Activated CD4-positive, alpha-beta memory T cell treated with anti-CD3 and anti-CD28 coated beads for 36 hours (primary cell): Measurements from ENCODE around the gene MYO15A. TPM values are rescaled to one million over a fixed set of nuclear protein-coding genes. Genes with fewer than 3 reads are reported as not detected.

Source experiments
- CTCF ChIA-PET: fragments of 350-600 bp; sonication (Branson Sonifier 250); formaldehyde crosslinking; loops from one replicate; lab custom pipeline; 2021; ENCODE audit warnings: antibody characterized with exemption, inconsistent platforms; lab: Charles Lee
- POLR2A ChIA-PET: fragments of 350-600 bp; sonication (Branson Sonifier 250); formaldehyde crosslinking; loops from one replicate; lab custom pipeline; 2021; ENCODE audit warnings: antibody characterized with exemption; lab: Charles Lee
- DNase-seq: peaks from one replicate; pipeline ENCODE4 v3.0.0-alpha.2; 2020
- H3K27ac Mint-ChIP-seq: one replicate; pipeline ENCODE4 v1.8.0; 2021; ENCODE audit warnings: mixed read lengths
- H3K27me3 Mint-ChIP-seq: one replicate; pipeline ENCODE4 v1.8.0; 2021; ENCODE audit warnings: mixed read lengths
- H3K36me3 Mint-ChIP-seq: one replicate; pipeline ENCODE4 v1.8.0; 2021; ENCODE audit warnings: mixed read lengths
- H3K4me1 Mint-ChIP-seq: one replicate; pipeline ENCODE4 v1.8.0; 2021; ENCODE audit warnings: low read depth, mixed read lengths
- H3K4me3 Mint-ChIP-seq: one replicate; pipeline ENCODE4 v1.8.0; 2021; ENCODE audit warnings: mild to moderate bottlenecking, mixed read lengths
- H3K9me3 Mint-ChIP-seq: one replicate; pipeline ENCODE4 v1.8.0; 2021; ENCODE audit warnings: mixed read lengths
- intact Hi-C: fragments of 100-400 bp; cut with micrococcal nuclease; formaldehyde crosslinking; loops from one replicate; pipeline ENCODE4 v1.15.1; 2023
- total RNA-seq, 2 experiments: library from RNA; stranded (reverse); gene quantifications; one replicate each; pipeline ENCODE4 v1.2.3, GENCODE V29; 2021

Gene MYO15A
- total RNA-seq, 2 experiments from 2014 or later = 0.78 to 1.3 TPM

- H3K4me1 Mint-ChIP-seq = peaks cover 4% of the 10 kb centered on the region
- H3K27me3 Mint-ChIP-seq = no peaks in the 10 kb centered on the region
- no peak overlapping the region for H3K4me3 Mint-ChIP-seq
- ChIA-PET POLR2A (no interaction called here), CTCF (interaction anchor here (0.6 to 3.7 kb wide), 6 partner anchors 17 to 77 kb away, joined by 3 to 24 read pairs (median 4); no protein-coding TSS in a partner anchor)
- intact Hi-C loops = no loop called here
- no peaks in the 10 kb centered on the region for H3K9me3 Mint-ChIP-seq
- peak overlapping the region; percentile 40 for H3K27ac Mint-ChIP-seq
- no peaks in the 10 kb centered on the region for H3K36me3 Mint-ChIP-seq
- no peak for DNase-seq
Measured at GRCh38 chr17:18218756-18219415, 110.3 kb downstream of the MYO15A start.

GRCh38 chr17:18224053-18224386 is 115.5 kb downstream of the MYO15A start:
- H3K4me1 Mint-ChIP-seq = peaks cover 31% of the 10 kb centered on the region
- H3K4me3 Mint-ChIP-seq = no peak overlapping the region
- no peaks in the 10 kb centered on the region for H3K36me3 Mint-ChIP-seq
- CTCF ChIA-PET = interaction anchor here (1.0 kb wide), 2 partner anchors 10 to 38 kb away, joined by 3 to 4 read pairs; no protein-coding TSS in a partner anchor
- intact Hi-C loops = loop anchor here (2.0 kb wide), 1 partner anchor 37 kb away; the partner anchor contains the start of gene MIEF2
- no peaks in the 10 kb centered on the region for H3K9me3 Mint-ChIP-seq
- DNase-seq = no peak
- no peak overlapping the region for H3K27ac Mint-ChIP-seq
- POLR2A ChIA-PET = interaction anchor here (0.7 to 1.0 kb wide), 2 partner anchors 9 to 12 kb away, joined by 3 read pairs; no protein-coding TSS in a partner anchor
- no peaks in the 10 kb centered on the region for H3K27me3 Mint-ChIP-seq

GRCh38 chr17:18224387-18225120 is 116.0 kb downstream of the MYO15A start:
- H3K27me3 Mint-ChIP-seq = no peaks in the 10 kb centered on the region
- no peaks in the 10 kb centered on the region for H3K36me3 Mint-ChIP-seq
- peak overlapping the region; percentile 28 for H3K27ac Mint-ChIP-seq
- H3K4me1 Mint-ChIP-seq = peaks cover 31% of the 10 kb centered on the region
- ChIA-PET POLR2A (interaction anchor here (1.0 kb wide), 2 partner anchors 10 to 39 kb away, joined by 3 read pairs; no protein-coding TSS in a partner anchor), CTCF (no interaction called here)
- no peak for DNase-seq
- H3K4me3 Mint-ChIP-seq = peak overlapping the region; percentile 61
- no peaks in the 10 kb centered on the region for H3K9me3 Mint-ChIP-seq
- intact Hi-C loops = loop anchor here (1.0 to 2.0 kb wide), 3 partner anchors 36 to 91 kb away; partner anchors contain the start of genes ALKBH5, MIEF2 and SMCR8

GRCh38 chr17:18225121-18225641 is 116.6 kb downstream of the MYO15A start, which contains the start of gene LLGL1:
LLGL1 (plus strand) TSS chr17:18225635; CDS start chr17:18225683, 48 bp downstream.
- CTCF ChIA-PET = no interaction called here
- POLR2A ChIA-PET = interaction anchor here (1.0 kb wide), 2 partner anchors 11 to 39 kb away, joined by 3 read pairs; no protein-coding TSS in a partner anchor
- no peaks in the 10 kb centered on the region for H3K36me3 Mint-ChIP-seq
- no peaks in the 10 kb centered on the region for H3K9me3 Mint-ChIP-seq
- H3K4me3 Mint-ChIP-seq = peak within 1 kb of the TSS; percentile 90
- intact Hi-C loops = loop anchor here (1.0 to 2.0 kb wide), 3 partner anchors 36 to 90 kb away; partner anchors contain the start of genes ALKBH5, MIEF2 and SMCR8
- H3K27me3 Mint-ChIP-seq = no peaks in the 10 kb centered on the region
- peak within 1 kb of the TSS; percentile 59 for H3K27ac Mint-ChIP-seq
- H3K4me1 Mint-ChIP-seq = peaks cover 31% of the 10 kb centered on the region
- peak; percentile 97 for DNase-seq

GRCh38 chr17:18225642-18226283 is 117.2 kb downstream of the MYO15A start:
- H3K9me3 Mint-ChIP-seq = no peaks in the 10 kb centered on the region
- ChIA-PET CTCF (interaction anchor here (0.9 to 1.6 kb wide), 2 partner anchors 9 to 28 kb away, joined by 3 to 5 read pairs; no protein-coding TSS in a partner anchor), POLR2A (interaction anchor here (1.0 kb wide), 1 partner anchor 40 kb away, joined by 3 read pairs; no protein-coding TSS in a partner anchor)
- no peaks in the 10 kb centered on the region for H3K36me3 Mint-ChIP-seq
- H3K27me3 Mint-ChIP-seq = no peaks in the 10 kb centered on the region
- peak overlapping the region; percentile 90 for H3K4me3 Mint-ChIP-seq
- H3K27ac Mint-ChIP-seq = peak overlapping the region; percentile 59
- intact Hi-C loops = loop anchor here (1.0 to 2.0 kb wide), 3 partner anchors 35 to 90 kb away; partner anchors contain the start of genes ALKBH5, MIEF2 and SMCR8
- H3K4me1 Mint-ChIP-seq = peaks cover 30% of the 10 kb centered on the region
- no peak for DNase-seq

- peak; percentile 17 for DNase-seq
- H3K36me3 Mint-ChIP-seq = no peaks in the 10 kb centered on the region
- CTCF ChIA-PET = interaction anchor here (0.9 to 1.6 kb wide), 2 partner anchors 10 to 27 kb away, joined by 3 to 5 read pairs; no protein-coding TSS in a partner anchor
Measured at GRCh38 chr17:18226284-18226945, 117.9 kb downstream of the MYO15A start.

GRCh38 chr17:18227635-18228034 is 119.1 kb downstream of the MYO15A start:
- H3K4me1 Mint-ChIP-seq = peaks cover 28% of the 10 kb centered on the region
- POLR2A ChIA-PET = no interaction called here
- intact Hi-C loops = no loop called here
- no peaks in the 10 kb centered on the region for H3K27me3 Mint-ChIP-seq
- H3K27ac Mint-ChIP-seq = no peak overlapping the region
- no peak overlapping the region for H3K4me3 Mint-ChIP-seq
- CTCF ChIA-PET = interaction anchor here (1.1 kb wide), 1 partner anchor 10 kb away, joined by 3 read pairs; no protein-coding TSS in a partner anchor
- no peaks in the 10 kb centered on the region for H3K9me3 Mint-ChIP-seq
- no peak for DNase-seq
- H3K36me3 Mint-ChIP-seq = no peaks in the 10 kb centered on the region

More at GRCh38 chr17:18226284-18226945, 117.9 kb downstream of the MYO15A start:
- POLR2A ChIA-PET = no interaction called here
- Mint-ChIP-seq H3K4me3 (peak overlapping the region; percentile 90), H3K4me1 (peaks cover 28% of the 10 kb centered on the region), H3K27me3 (no peaks in the 10 kb centered on the region), H3K9me3 (no peaks in the 10 kb centered on the region), H3K27ac (peak overlapping the region; percentile 59)
- intact Hi-C loops = no loop called here

GRCh38 chr17:18228176-18228682 is 119.7 kb downstream of the MYO15A start:
- CTCF ChIA-PET = interaction anchor here (1.1 kb wide), 1 partner anchor 10 kb away, joined by 3 read pairs; no protein-coding TSS in a partner anchor
- H3K36me3 Mint-ChIP-seq = no peaks in the 10 kb centered on the region

GRCh38 chr17:18229254-18229653 is 120.7 kb downstream of the MYO15A start:
- intact Hi-C loops = no loop called here
- Mint-ChIP-seq H3K27ac (no peak overlapping the region), H3K4me1 (peaks cover 28% of the 10 kb centered on the region), H3K36me3 (no peaks in the 10 kb centered on the region), H3K9me3 (no peaks in the 10 kb centered on the region), H3K27me3 (no peaks in the 10 kb centered on the region), H3K4me3 (no peak overlapping the region)
- ChIA-PET CTCF (no interaction called here), POLR2A (no interaction called here)
- no peak for DNase-seq

More at GRCh38 chr17:18228176-18228682, 119.7 kb downstream of the MYO15A start:
- Mint-ChIP-seq H3K4me3 (no peak overlapping the region), H3K4me1 (peaks cover 28% of the 10 kb centered on the region), H3K27ac (no peak overlapping the region), H3K27me3 (no peaks in the 10 kb centered on the region), H3K9me3 (no peaks in the 10 kb centered on the region)
- DNase-seq = no peak
- intact Hi-C loops = no loop called here
- POLR2A ChIA-PET = no interaction called here
